Activated CD8-positive, alpha-beta memory T cell treated with anti-CD3 and anti-CD28 coated beads, Interleukin-2, amount 50 U/mL, for 4 hours (primary cell): Measurements from ENCODE around the gene RAI14.

Experiments used
- DNase-seq: peaks from one replicate; pipeline ENCODE4 v3.0.0-alpha.2; 2020

RAI14 gene

DNA sequence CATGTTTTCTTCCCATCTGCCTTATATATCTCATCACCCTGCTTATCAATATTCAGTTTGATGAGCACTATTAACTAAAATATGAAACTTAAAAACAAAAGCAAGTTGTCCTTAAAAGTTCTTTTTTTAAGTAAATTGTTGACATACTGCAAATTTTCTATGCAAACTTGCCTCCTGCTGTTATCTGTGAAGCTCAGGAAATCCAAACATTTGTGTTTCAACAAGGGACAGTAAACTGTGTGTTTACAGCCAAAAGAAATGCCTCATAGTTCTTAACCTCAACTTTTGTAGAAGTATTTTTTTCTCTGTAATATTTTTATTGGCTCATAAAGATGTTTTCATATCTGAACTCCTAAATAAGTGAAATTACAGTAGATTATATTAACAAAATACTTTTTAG lies 175.2 kb downstream of the RAI14 start:
- no peak for DNase-seq

DNA sequence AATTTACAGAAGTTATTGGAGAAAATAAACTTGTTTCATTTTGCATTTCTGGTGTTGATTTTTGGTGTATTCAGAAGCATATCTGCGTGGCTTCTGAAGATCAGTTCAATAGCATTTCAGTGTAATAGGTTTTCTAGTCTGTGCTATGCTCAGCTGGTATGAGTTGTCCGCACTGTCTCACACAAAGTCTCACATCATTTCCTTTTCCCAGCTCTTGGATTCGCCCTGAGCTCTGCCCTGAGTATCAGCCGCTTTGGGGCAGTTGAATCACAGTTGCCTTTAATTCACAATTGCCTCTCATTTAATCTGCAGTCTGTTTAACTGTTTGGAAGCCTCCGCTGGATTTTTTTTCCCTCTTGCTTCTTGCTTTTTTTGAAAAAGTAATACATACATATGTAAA lies 176.4 kb downstream of the RAI14 start:
- DNase-seq: no peak

DNA sequence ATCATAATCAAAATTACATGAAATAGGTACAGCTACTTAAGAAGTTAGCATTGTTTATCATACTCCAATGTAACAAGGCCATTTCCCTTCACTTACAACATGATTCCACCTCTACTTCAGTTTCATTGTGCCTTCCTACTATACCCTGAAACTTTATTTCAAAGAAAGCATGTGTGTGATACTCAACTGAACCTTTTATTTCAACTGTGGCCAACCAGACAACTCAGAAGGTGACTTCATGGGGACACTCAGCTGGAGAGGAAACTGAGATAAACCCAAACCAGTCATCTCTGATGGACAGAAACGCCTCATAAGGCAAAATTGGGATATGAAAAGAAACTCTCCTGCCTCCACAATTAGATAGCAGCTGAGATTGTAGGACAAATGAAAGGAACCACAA lies 177.0 kb downstream of the RAI14 start:
- DNase-seq: no peak

DNA sequence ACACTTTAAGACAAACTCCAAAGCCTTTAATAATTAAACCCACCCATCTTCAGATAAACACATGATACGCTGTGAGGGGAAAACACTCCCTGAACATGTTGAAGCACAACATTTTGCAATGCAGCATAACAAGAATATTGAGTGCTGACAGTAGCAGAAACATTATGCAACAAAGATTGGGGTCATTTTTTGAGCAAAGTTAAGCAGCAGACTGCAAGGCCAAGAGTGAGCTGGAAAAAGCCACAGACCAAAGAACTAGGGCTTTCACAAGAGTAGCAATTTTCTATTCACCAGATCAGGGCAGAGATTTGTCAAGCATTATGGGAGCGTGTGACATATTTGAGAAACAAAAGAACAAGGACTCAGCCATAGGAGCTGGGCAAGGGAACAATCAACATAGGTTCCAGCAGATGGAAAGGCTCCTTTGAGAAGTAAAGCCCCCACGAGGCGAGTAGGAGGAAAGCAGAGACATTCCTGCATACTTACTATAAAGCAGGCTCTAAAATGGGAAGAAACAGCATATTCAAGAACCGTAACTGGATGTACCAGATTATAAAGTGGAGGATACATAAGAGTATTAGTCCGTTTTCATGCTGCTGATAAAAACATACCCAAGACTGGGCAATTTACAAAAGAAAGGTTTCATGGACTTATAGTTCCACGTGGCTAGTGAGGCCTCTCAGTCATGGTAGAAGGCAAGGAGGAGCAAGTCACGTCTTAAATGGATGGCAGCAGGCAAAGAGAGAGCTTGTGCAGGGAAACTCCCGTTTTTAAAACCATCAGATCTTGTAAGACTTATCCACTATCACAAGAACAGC lies 178.1 kb downstream of the RAI14 start:
- no peak for DNase-seq

DNA sequence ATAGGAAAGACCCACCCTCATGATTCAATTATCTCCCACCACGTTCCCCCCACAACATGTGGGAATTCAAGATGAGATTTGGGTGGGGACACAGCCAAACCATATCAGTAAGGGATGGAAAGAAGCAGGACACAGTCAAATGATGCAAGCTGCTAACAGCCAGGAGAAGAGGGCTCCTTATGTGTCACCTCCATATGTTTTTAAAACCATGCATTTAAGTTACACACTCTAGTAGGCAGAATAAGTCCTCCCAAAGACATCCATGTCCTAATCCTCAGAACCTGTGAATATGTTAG lies 178.6 kb downstream of the RAI14 start:
- DNase-seq: no peak

DNA sequence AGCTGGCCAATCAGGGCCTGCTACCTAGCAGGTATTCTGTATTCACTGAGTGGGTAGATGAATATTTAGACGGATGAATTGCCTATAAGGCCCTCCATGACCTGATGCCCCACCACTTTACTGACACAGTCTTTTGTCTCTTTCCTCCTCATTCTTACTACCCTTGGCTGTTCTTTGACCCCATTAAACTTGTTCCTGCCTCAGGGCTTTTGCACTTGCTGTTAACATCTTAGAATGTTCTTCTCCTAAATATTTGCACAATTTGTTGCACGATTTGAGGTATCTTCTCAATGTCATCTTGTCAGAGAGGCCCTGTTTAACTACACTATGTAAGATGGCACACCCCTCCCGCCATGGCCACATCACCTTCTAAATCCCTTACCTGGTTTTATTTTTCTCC lies 179.5 kb downstream of the RAI14 start:
- DNase-seq: no peak

DNA sequence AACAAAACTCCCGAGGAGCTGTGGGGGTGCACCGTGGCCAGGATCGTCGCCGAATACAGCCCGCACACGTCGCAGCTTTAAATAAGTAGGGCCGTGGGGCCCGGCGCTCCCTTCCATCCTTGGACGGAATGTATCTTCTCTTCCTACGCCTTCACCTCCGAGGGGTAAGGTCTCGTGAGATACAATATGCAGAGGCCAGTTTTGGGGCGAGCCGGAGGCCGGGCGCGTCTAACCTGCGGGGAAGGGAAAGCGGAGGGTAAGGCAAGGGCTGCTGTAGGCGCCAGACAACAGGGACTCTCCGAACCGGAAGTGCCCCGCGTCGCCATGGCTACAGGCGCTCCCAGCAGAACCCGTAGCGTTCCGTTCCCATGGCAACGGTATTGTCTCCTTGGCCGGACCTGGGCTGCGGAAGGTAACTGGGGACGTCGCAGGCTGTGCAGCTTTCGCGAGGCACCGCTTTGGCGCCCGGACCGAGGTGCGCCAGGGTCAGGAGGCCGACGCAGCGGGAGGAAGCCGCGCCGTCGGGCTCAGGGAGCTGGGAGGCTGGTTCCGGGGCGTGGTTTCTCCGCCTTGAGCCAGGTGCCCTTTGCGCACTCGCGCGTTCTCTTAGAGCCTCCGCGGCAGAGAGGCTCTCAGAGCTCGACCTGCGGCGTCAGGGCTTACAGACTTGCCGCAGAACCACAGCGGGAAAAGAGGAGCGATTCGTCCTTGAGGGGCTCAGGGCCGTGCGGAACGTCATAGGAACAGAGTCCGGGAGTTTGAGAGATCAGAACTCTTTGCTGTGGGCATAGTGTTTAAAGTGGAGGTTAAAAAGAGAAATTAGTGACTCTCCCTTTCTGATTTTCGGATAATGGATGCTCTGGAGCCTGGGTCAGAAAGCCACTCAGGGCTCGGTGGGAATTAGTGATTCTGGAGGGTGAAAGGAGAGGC lies 182.9 kb downstream of the RAI14 start, which contains the start of gene TTC23L:
Gene TTC23L (plus strand): TSS at position 380 of the 930 bp plus-strand sequence. CDS start 1,508 bp downstream, outside the sequence.
- DNase-seq: peak; percentile 88

DNA sequence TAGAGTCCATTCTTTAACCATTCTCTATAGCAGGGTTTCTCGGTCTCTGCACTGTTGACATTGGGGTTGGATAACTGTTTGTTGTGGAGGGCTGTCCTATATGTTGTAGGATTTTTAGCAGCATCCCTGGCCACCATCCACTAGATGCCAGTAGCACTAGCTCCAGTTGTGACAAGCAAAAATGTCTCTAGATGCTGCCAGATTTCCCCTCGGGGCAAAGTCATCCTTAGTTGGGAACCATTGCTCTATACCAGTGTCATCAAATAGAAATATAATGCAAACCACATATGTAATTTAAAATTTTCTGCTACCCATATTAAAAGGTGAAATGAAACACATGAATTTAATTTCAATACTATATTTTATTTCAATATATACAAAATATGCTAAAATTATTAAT lies 185.7 kb downstream of the RAI14 start:
- no peak for DNase-seq

DNA sequence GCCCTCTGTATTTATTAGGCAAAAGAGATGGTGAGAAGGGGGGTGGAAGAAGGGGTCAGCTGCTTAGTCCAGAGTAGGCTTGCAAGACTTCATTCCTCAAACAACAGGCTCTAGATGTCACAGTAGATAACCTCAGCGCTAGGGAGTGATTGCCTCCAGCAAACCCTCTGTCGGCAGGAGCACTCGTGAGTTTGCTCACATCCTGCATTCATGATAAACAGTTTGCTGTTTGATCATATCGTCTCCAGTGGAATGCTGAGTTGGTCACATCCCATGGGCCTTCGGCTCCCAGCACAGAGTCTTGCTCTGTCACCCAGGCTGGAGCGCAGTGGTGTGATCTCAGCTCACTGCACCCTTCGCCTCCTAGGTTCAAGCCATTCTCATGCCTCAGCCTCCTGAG lies 186.4 kb downstream of the RAI14 start:
- no peak for DNase-seq

DNA sequence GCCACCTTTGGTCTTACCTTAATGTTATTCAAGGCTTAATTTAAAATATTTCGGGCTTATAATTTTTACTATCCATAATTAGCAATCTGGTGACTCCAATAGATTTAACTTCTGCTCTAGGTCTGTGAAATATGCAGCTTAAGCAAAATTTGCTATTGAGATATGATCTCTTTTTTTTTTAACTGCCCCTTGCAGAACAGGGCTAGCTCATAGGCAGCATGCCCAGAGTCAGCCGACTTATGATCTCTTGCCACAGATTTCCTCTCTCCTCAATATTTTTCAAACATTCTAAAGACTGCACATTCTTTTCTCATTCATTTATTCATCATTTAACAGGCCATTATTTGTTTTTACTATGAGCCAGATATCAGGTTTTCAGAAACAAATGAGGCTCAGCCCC lies 187.4 kb downstream of the RAI14 start:
- DNase-seq: no peak

DNA sequence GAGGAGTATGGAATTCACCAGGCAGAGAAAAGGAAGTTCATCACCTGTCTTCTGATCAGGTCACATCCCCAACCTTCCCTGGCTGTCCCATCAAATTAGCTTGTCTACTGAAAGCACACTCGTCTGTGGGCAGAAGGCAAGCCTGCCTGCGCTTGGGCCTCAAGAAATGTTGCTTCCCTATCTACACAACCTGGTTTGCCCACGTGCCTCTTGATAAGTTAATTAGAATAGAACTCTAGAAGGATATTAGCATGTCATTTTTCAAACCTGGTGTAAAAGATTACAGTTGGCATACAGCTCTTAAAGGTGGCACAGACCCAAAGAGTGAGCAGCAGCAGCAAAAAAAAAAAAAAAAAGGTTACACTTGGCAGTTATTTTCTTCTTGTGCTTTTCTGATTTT lies 188.0 kb downstream of the RAI14 start:
- no peak for DNase-seq

DNA sequence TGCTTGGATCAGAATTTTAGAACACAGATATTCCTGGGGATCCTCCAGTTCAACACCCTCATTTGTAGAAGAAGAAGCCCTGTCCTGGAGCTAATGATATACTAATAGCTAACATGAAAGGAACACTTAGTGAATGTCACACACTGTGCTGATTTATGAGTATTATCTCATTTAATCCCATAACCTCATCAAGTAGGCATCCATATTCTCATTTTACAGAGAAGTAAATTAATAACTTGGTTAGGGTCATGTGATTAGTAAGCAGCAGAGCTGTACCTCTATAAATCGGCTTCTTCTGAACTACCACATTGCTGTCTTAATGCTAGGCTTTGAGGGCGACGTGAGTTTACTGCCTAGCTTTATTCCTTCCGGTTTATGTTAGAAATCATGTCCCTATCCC lies 188.9 kb downstream of the RAI14 start:
- DNase-seq: no peak

DNA sequence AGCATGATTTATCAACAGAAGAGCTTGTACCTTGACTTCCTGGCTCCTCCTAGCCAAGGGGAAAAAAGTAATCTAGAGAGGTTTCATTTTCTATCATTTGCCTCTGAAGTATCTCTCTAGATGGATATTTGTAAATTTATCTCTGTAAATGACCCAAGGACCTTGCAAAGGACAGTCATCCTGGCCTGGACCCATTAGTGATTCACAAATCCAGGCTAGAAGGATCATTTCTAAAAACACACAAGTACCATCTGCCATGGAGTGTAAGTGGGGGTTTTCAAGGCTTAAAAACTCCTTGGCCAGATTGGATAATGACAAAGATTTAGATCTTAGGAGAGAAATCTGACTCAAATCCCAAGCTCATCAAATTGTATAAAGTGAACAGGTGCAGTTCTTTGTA lies 190.9 kb downstream of the RAI14 start:
- no peak for DNase-seq

DNA sequence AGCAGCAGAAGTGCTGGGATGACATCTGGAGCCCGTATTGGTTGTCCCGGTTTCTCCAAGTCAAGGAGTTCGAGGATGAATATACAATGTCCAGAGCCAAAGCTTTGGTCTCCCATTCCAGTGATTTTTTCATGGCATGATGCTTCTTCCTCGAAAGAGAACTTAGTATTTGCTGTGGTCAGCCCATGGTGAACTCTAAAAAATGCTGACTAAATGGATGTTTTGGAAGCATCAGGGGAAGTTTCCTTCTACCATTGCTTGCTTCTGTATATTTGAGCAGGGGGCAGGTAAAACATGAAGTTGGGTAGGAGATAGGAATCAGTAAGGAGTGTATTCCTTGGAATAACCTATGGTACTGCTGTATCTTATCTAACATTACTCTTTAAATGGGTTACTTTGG lies 191.4 kb downstream of the RAI14 start:
- DNase-seq: no peak

DNA sequence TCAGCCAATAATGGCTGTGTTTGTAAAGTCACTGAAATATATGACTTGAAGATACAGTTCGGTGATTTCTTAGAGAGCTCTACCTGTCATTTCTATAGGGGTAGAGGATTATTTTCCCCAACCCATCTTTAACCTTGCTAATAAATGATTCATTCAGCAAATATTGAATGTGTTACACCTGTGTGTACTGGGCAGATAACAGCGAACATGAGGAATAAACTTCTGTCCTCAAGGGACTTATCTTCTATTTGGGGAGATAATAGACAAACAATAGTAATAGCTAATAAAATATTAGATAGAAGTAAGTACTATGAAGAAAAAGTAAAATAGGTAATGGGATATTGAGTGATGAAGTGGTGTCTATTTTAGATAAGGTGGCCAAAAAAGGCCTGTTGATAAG lies 192.1 kb downstream of the RAI14 start:
- DNase-seq: no peak

DNA sequence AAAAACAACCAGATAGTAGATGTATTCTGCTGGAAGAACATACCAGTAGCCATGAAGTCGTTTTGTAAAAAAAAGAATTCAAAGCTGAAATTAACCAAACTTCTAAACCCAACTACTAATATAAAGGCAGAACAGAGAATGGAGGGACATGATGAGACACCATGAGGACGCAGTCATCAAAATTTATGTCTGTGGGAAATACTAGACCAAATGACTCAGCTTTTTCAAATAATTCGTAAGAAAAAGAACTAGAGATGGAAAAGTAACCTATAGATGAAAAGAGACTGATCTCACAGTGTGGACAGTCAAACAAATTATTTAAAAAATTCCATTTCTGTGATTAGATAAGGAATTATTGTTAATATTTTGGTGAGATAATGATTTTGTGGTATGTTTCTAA lies 193.1 kb downstream of the RAI14 start:
- DNase-seq: no peak

DNA sequence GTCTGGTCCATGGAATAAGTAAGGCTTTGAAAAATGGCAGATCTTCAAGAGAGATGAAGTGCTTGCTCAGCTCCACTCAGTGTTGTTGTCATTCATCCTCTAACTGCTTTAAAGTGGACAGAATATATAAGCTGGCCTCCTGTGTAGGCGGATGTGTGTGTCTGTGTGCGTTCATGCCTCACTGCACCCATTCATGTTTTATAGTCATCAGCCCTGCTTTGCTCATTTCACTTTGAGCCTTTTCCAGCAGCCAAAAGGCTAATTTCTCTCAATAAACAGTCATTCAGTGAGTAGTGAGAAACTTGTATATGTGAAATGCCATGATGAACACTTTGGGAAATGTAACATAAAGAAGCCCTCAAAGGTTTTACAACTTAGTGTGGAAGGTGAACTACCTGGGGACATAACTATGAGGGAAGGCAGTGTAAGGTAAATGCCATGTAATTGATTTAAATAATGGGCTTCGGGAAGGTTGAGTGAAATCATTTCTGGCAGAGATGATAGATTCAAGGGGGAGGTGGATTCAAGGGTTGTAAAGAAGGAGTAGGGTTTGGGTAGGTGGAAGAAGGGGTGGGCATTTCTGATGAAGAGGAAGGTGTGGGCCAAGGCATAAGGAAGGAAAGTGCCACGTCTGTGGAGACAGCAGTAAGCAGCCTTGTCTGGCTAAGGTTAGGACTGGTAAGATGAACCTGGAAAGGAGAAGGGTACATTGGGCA lies 198.5 kb downstream of the RAI14 start:
- no peak for DNase-seq

DNA sequence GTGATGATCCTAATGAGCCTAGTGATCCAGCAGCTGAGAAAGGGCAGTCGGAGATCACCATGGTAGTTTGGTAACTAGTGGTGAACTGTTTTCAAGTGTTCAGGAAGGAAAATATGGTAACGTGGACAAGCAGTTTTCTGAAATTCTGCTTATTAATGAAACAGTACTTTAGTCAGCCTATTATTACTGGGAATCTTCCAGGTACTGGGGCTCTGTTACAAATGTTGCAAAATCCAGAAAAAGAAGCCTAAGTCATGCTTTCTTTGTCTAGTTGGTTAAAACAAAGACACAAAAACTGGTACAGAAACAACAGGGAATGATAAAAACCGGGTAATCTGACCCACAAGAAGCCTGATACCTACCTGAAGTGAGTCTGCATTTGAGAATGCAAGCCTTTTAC lies 201.0 kb downstream of the RAI14 start:
- DNase-seq: no peak

DNA sequence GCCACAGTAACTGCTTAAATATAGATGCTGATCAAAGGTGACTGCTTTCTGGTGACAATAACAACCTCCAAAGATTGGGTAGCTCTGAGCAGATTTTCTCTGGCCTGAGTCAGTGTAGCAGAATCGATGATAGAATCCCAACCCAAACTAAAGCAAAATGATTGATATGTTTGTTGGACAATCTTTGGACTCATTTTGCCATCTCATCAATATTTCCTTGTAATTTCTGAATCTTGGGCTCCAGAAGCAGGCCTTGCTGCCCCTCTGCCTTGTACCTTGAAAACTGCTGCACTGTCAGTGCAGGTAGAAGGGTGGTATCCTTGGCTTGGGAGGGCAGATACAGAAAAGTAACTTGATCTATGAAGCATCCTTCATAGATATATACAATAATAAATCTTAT lies 201.8 kb downstream of the RAI14 start:
- DNase-seq: no peak

DNA sequence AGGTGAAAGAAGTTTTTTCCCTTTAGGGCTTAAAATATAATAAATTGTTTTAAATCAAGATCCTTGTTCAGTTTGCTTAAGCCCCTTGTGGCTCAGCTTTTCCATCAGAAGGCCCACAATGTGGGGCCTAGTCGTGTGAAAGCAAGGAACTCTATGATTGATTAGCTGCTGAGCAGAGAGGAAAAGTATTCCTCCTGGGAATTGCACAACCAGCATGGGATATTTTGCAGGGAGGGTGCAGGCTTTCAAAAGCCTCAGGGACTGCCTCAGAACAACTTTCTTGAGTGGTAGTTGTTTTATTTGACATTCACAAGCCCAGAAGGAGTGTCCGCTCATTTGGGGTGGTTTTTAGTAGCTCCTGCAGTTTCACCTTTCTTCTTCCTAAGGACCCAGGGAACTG lies 202.7 kb downstream of the RAI14 start:
- no peak for DNase-seq

DNA sequence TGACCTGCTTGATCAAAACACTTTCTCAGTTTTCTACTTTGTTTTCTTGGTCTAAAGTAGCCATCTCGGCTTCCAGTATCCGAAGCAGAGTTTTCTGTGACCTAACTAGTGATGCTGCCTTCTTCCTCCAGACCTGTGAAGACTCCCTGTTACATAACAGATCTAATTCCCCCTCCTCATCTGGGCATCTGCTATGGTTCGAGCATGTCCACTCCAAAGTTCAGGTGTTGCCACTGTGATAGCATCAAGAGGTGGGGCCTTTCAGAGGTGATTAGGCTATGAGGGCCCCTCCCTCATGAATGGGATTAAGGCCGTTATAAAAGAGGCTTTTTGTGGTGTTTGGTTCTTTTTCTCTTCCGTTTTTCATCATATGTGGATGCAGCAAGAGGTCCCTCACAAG lies 203.1 kb downstream of the RAI14 start:
- no peak for DNase-seq

DNA sequence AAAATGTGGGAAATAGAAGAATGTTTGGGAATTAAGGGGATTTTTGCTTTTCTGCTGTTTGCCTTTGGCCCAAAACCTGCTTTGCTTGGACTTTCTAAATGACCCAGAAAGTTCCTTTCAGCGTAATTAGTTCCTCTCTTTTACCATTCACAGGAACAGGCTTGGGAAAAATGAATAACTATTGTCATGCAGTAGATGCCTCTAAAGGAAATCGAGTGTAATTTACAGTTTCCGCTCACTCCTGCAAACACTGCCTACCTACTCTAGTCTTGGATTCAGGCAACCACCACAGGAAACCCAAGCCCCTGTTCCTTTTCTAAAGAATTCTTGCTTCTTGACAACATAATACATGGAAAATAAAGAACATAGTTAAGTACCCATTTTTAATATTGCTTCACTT lies 207.8 kb downstream of the RAI14 start:
- DNase-seq: no peak

DNA sequence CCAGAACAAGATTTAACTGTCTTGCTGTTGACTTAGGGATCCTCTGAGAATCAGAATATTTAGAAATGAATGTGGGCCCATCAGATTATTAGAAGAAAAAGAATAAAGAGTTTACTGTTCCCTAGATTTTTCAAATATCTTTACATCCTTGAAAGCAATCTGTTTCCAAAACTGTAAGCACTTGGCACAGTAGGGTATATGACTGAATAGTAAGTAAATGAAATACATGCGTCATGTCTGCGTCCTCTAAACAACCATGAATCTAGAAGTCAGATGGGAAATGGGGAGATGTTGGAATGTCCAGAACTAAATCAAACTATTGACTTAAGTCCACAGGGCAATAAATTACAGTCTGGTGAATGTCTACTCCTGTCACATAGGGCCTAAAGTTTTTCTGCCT lies 209.0 kb downstream of the RAI14 start:
- no peak for DNase-seq

DNA sequence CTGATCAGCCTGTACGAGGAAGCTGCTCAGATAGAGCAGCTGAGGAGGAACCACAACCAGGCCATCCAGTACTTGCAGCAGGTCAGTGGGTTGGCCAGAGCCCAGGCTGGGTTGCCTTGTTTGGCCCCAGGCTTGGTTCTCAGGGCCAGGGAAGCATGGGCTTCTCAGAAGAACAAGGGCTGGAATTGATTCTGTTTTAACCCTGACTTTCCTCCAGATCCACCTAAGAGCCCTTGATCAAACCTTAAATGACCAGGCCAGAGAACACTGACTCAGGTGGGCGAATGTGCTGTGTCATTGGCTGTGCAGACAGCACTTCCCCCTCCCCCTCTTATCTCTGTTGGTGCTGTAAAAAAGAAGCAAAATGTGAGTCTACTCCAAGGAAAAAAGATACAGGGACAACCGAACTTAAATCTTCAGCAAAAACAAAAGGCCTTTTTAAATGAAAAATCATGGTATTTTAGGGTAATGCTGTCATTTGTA lies 210.9 kb downstream of the RAI14 start:
- DNase-seq: no peak
